ENCODE results near the gene SLCO2A1.
"Not testable (repeated sequence)": the region's sequence is repeated elsewhere in the genome, so short reads cannot be mapped to it uniquely, and the experiment has no call there.

GRCh38 chr3:134070281-134070680, 40.6 kb upstream of the SLCO2A1 start:
- TF ChIP-seq CTCF, POLR2A (IDR thresholded peaks at IDR 0.05): not testable (repeated sequence)
